ENCODE results near the gene BATF3. TPM values are rescaled to one million over a fixed set of nuclear protein-coding genes. Genes with fewer than 3 reads are reported as not detected.

Gene BATF3
- total RNA-seq, 1 donor = 0.36 TPM

- H4K20me1 ChIP-seq (ENCODE audit: insufficient read depth, low read length) = no peaks in the 10 kb centered on the region
- H3K4me1 ChIP-seq (ENCODE audit: insufficient read depth, low read length) = no peaks in the 10 kb centered on the region
- no peaks in the 10 kb centered on the region for H3K9me3 ChIP-seq (ENCODE audit: low read depth, low read length)
- no peaks in the 10 kb centered on the region for H3K27me3 ChIP-seq (ENCODE audit: insufficient read depth, low read length)
- no peak for DNase-seq (ENCODE audit: insufficient read length, low spot score, missing footprints)
- H3K4me2 ChIP-seq (ENCODE audit: insufficient read depth, low read length) = no peak overlapping the region
- H3K27ac ChIP-seq (ENCODE audit: low read depth, low read length) = no peak overlapping the region
- no peak overlapping the region for H3K4me3 ChIP-seq (ENCODE audit: insufficient read depth, low read length)
- no peaks in the 10 kb centered on the region for H3K79me2 ChIP-seq (ENCODE audit: insufficient read depth, low read length)
- no peak overlapping the region for H2AFZ ChIP-seq (ENCODE audit: low read length)
- no peak for TF ChIP-seq CTCF (IDR thresholded peaks at IDR 0.05; ENCODE audit: extremely low read depth, low read depth, low read length)
- H3K36me3 ChIP-seq (ENCODE audit: insufficient read depth, low read length) = no peaks in the 10 kb centered on the region
These were observed 9.7 kb downstream of the BATF3 start for GRCh38 chr1:212689758-212690529.

GRCh38 chr1:212689196-212689725 lies 10.4 kb downstream of the BATF3 start:
- no peaks in the 10 kb centered on the region for H3K9me3 ChIP-seq (ENCODE audit: low read depth, low read length)
- H3K27ac ChIP-seq (ENCODE audit: low read depth, low read length) = no peak overlapping the region

GRCh38 chr1:212688341-212689047 lies 11.1 kb downstream of the BATF3 start:
- H3K27ac ChIP-seq (ENCODE audit: low read depth, low read length) = no peak overlapping the region
- peak; percentile 58 for DNase-seq (ENCODE audit: insufficient read length, low spot score, missing footprints)
- H3K36me3 ChIP-seq (ENCODE audit: insufficient read depth, low read length) = no peaks in the 10 kb centered on the region
- no peaks in the 10 kb centered on the region for H3K79me2 ChIP-seq (ENCODE audit: insufficient read depth, low read length)
- H3K27me3 ChIP-seq (ENCODE audit: insufficient read depth, low read length) = no peaks in the 10 kb centered on the region
- H3K4me3 ChIP-seq (ENCODE audit: insufficient read depth, low read length) = no peak overlapping the region
- H3K4me1 ChIP-seq (ENCODE audit: insufficient read depth, low read length) = no peaks in the 10 kb centered on the region
- no peaks in the 10 kb centered on the region for H4K20me1 ChIP-seq (ENCODE audit: insufficient read depth, low read length)
- no peak overlapping the region for H2AFZ ChIP-seq (ENCODE audit: low read length)
- H3K9me3 ChIP-seq (ENCODE audit: low read depth, low read length) = no peaks in the 10 kb centered on the region
- no peak for TF ChIP-seq CTCF (IDR thresholded peaks at IDR 0.05; ENCODE audit: extremely low read depth, low read depth, low read length)
- H3K4me2 ChIP-seq (ENCODE audit: insufficient read depth, low read length) = no peak overlapping the region

More at GRCh38 chr1:212689196-212689725, 10.4 kb downstream of the BATF3 start:
- Histone ChIP-seq H4K20me1 (ENCODE audit: insufficient read depth, low read length) (no peaks in the 10 kb centered on the region), H3K27me3 (ENCODE audit: insufficient read depth, low read length) (no peaks in the 10 kb centered on the region), H3K36me3 (ENCODE audit: insufficient read depth, low read length) (no peaks in the 10 kb centered on the region), H3K4me2 (ENCODE audit: insufficient read depth, low read length) (no peak overlapping the region), H3K4me1 (ENCODE audit: insufficient read depth, low read length) (no peaks in the 10 kb centered on the region), H2AFZ (ENCODE audit: low read length) (no peak overlapping the region), H3K4me3 (ENCODE audit: insufficient read depth, low read length) (no peak overlapping the region), H3K79me2 (ENCODE audit: insufficient read depth, low read length) (no peaks in the 10 kb centered on the region)
- no peak for DNase-seq (ENCODE audit: insufficient read length, low spot score, missing footprints)
- no peak for TF ChIP-seq CTCF (IDR thresholded peaks at IDR 0.05; ENCODE audit: extremely low read depth, low read depth, low read length)

DNA sequence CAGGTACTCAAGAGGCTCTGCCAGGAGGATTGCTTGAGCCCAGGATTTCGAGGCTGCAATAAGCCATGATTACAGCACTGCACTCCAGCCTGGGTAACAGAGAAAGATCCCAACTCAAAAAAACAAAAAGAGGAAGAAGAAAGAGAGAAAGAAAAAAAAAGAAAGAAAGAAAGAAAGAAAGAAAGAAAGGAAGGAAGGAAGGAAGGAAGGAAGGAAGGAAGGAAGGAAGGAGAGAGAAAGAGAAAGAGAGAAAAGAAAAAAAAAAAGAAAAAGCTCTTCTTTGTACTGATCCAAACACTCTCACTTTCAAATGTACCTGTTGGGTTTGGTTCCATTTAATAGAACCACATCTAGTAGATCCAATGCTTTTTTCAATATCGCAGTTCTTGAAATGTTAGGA lies 11.8 kb downstream of the BATF3 start:
- Histone ChIP-seq H3K4me1 (ENCODE audit: insufficient read depth, low read length) (no peaks in the 10 kb centered on the region), H3K27me3 (ENCODE audit: insufficient read depth, low read length) (no peaks in the 10 kb centered on the region), H3K9me3 (ENCODE audit: low read depth, low read length) (no peaks in the 10 kb centered on the region), H3K36me3 (ENCODE audit: insufficient read depth, low read length) (no peaks in the 10 kb centered on the region), H2AFZ (ENCODE audit: low read length) (no peak overlapping the region), H3K27ac (ENCODE audit: low read depth, low read length) (no peak overlapping the region), H4K20me1 (ENCODE audit: insufficient read depth, low read length) (no peaks in the 10 kb centered on the region), H3K4me3 (ENCODE audit: insufficient read depth, low read length) (no peak overlapping the region), H3K4me2 (ENCODE audit: insufficient read depth, low read length) (no peak overlapping the region), H3K79me2 (ENCODE audit: insufficient read depth, low read length) (no peaks in the 10 kb centered on the region)
- DNase-seq (ENCODE audit: insufficient read length, low spot score, missing footprints) = no peak
- no peak for TF ChIP-seq CTCF (IDR thresholded peaks at IDR 0.05; ENCODE audit: extremely low read depth, low read depth, low read length)
